IPS-18c (cell line): ENCODE measurements around the gene PHTF1.

Experiments
- H3K4me3 ChIP-seq: 2 replicates; pipeline ENCODE4 v1.7.0; 2013; ENCODE audit warnings: low read depth, mild to moderate bottlenecking, low read length, moderate library complexity; ENCODE audit not compliant: insufficient read depth
- H3K9me3 ChIP-seq: one replicate; pipeline ENCODE4 v1.6.1; 2013; ENCODE audit warnings: mild to moderate bottlenecking, low read length, moderate library complexity; ENCODE audit not compliant: control insufficient read depth, insufficient read depth

PHTF1 gene

DNA sequence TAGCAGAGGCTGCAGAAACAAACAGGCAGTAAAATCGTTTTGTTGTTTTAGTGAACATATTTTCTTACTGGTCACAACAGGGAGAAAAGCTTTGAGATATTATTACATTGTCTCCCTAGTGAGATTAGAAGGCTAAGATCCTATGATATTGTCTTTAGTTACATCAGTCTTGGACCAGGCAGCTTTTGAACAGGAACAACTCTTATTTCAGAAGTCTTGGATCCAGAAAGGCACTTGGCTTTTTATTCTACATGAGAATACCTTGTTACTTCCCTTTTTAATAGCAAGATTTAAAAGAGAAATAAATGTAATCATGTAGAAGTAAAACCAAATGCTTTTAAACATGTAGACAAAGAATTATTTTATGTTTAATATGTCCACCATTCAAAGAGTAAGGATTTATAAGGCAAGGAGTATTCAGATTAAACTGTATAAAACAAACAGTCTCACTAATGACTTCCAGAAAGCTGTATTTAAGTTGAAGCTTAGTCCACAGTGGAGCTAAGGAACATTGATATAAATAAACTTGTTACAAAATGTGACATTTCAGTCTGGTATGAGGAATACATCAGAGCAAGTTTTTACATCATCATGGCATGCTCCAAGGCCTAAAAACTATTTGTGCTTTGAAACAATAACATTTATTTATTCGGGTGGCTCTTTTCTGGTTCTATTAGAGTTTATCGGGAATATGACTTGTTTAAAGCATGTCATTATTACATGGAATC lies 72.2 kb downstream of the PHTF1 start:
- H3K4me3 ChIP-seq, result no peak overlapping the region
- no peaks in the 10 kb centered on the region for H3K9me3 ChIP-seq

DNA sequence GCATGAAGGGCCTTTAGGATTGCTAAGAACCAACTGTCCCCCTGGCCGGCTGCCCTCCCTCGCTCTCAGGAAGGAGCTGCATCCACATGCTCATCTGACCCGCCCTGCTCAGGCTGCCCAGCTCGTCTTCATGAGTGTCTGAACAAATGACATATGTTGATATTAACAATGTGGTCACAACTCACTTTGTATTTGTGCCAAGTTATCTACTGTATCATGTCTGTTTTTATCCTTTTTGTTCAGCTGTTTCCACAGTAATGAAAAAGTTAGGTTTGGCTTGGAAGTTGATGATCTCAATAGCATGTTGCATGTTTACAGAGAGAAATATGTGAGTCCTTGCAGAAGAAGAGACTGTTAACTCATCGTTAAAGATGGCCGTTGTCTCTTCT lies 75.1 kb downstream of the PHTF1 start:
- no peaks in the 10 kb centered on the region for H3K9me3 ChIP-seq
- H3K4me3 ChIP-seq, result no peak overlapping the region

DNA sequence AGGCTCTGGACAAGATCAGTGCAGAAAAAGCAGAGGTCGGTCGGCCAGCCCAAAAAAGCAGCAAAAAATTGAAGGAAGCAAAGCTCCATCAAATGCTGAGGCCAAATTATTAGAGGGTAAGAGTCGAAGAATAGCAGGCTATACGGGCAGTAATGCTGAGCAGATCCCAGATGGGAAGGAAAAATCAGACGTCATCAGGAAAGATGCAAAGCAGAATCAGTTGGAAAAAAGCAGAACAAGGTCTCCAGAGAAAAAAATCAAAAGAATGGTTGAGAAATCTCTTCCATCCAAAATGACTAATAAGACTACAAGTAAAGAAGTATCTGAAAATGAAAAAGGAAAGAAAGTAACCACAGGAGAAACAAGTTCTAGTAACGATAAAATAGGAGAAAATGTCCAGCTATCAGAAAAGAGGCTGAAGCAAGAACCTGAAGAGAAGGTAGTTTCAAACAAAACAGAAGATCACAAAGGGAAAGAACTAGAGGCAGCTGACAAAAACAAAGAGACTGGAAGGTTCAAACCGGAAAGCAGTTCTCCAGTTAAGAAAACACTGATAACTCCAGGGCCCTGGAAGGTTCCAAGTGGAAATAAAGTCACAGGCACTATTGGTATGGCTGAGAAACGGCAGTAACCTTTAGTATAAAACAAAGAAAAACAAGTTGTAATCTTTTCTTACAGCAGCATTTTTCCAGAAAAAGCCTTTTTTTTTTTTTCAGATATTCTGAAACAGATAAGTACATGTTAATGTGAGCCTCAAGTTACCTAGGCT lies 75.7 kb downstream of the PHTF1 start:
- H3K9me3 ChIP-seq, result no peaks in the 10 kb centered on the region
- no peak overlapping the region for H3K4me3 ChIP-seq

DNA sequence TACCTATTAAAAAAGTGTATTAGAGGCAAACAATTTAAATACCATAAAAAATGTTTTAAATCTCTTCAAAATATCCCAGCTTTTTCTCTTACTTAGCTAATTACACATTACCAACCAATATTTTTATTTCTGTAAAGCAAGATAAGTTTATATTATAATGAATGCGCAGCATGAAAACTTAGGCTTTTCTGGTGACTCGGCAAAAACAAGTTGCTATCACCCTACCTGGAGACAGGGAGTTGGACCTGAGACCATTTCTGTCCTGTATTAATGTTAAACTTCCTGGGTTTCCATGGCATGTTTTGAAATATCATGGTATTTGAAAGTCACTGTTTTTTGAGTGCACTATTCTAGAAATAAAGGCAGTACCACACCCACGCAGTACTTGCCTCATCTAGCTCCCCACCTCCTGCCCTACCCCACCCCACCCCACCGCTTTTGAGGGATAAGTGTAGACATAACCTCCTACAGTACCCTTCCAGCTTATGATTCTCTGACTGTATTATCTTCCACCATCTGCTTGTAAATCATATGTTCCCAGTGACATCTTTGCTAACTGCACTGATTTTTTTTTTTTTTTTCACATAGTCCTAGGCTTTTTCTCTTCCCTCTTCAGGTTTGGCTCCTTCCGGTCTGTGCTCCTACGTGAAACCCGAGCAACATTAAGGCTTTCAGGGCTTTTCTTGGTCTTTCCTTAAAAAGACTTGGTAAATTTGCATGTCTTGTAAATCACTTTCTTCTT lies 77.5 kb downstream of the PHTF1 start:
- Histone ChIP-seq H3K9me3 (no peaks in the 10 kb centered on the region), H3K4me3 (no peak overlapping the region; the same call in 1 of the 2 replicates)

DNA sequence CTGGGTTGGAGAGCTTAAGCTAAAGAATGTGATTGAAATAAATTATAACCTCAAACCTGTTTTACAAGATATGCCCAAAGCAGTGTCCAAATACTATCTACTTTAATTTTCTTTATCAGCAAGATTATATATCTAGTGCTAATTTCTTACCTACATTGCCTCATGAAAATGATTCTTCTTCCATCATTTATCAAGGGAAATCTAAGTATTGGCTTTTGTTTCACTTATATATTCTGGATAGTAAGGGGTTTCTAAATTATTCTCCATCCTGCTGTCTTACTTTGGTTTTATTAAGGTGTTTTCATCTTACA lies 81.2 kb downstream of the PHTF1 start:
- H3K9me3 ChIP-seq, result no peaks in the 10 kb centered on the region
- H3K4me3 ChIP-seq, result no peak overlapping the region

DNA sequence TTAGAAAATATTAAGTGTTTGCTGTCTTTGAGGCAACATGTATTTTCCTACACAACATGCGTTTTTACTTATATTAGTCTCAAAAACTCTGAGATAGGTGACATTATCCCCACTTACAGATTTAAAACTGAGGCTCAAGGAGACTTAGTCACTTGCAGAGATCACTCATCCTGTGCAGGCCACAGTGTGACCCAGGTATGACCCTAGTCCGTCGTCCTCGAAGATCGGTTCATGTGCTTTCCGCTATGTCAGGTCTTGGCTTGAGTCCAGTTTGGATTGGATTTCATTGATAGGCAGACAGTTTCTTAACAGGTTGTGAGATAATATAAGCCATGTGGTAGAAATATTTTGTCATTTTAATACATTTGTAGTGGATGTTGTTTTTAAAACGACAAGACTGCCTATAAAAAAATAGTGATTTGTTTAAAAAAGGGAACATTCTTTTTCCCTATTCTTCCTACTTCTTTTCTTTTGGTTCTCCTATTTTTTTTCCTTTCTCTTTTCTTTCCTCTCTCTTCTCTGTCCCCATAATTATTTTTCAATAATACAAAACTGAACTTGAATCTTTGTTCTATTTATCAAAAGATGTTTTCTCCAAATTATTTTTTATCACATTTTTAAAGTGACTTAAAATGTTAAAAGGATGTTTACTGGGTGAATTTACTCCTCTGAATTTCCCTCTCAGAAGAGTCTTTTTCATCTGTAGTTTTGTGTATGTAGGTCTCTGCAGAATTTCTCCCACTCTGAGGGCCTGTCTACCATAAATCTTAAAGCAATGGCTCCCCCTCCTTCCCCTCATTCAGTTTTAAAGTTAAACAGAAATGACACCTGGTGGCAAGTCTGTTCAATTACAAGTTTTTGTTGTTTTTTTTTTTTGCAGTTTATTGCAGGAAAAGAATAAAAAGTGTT lies 81.8 kb downstream of the PHTF1 start:
- H3K4me3 ChIP-seq, result no peak overlapping the region
- H3K9me3 ChIP-seq, result no peaks in the 10 kb centered on the region

DNA sequence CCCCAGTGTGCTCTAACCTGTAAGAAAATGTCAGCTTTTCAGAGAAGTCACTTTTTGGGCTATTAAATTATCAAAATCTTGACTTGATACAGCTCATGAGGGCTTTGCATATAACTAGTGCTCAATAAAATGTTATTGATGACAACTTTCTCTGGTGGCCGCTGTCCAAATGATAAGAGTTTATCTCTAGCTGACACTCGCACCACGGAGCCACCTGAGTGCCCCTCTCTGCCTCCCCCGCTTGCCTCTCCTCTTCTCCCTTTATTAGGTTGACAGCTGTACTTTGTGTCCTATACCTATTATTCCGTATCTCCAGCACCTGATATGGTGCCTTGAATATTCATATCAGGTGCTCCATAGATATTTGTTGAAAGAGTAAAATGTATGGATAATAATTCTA lies 82.8 kb downstream of the PHTF1 start:
- no peaks in the 10 kb centered on the region for H3K9me3 ChIP-seq

DNA sequence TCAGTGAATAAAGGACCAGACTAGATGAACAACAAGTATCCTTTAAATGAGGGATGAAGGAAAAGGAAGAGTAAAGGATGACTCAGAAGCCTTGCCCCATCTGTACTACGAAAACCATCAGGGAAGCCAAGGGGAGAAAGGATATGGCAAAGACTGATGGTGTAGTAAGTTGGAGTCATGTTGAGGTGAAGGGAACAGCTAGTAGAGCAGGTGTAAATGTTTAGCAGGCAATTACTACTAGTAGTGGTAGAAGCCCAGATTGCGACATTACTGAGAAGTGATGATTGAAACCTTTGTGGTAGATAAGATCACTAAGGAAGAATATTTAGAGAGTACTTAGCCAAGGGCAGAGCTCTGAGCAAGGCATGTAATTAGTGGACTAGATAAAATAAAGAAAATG lies 84.0 kb downstream of the PHTF1 start:
- no peak overlapping the region for H3K4me3 ChIP-seq
- no peaks in the 10 kb centered on the region for H3K9me3 ChIP-seq

More for the DNA sequence above, 82.8 kb downstream of the PHTF1 start:
- H3K4me3 ChIP-seq, result no peak overlapping the region

DNA sequence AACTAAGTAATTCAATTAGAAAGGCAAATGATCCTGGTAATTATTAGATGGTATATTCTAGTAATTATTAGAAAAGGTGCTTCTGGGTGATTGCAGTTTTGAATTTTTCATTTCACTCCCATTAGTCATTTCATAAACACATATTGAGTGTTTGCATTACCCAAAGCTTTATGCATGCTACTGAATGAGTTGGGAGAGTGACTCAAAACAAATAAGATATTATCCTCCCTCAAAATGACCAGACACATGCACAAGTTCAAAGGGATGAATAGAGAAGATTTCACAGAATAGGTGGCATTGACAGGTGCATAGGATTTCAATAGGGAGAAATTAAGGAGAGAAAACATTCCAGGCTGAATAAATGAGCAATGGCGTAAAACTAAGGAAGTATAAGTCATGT lies 84.7 kb downstream of the PHTF1 start:
- Histone ChIP-seq H3K9me3 (no peaks in the 10 kb centered on the region), H3K4me3 (no peak overlapping the region)

DNA sequence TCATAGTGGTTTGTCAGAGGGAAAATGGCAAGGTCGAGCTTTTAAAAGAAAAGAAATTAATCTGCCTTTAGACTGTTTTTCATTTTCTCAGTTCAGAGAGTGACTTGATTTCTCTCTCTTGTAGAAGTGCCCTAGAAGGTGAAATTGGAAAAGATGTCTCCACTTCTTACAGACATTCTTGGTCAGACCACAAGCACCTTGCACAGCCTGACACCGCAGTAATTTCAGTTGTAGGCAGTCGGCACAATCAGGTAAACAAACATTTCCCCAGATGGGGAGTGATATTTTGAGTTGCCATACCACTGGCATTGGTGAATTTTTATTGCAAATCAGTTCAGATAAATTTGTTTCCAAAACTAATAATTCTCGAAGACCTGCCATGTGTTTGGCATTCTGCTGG lies 86.8 kb downstream of the PHTF1 start:
- Histone ChIP-seq H3K9me3 (peaks cover 2% of the 10 kb centered on the region), H3K4me3 (no peak overlapping the region)

DNA sequence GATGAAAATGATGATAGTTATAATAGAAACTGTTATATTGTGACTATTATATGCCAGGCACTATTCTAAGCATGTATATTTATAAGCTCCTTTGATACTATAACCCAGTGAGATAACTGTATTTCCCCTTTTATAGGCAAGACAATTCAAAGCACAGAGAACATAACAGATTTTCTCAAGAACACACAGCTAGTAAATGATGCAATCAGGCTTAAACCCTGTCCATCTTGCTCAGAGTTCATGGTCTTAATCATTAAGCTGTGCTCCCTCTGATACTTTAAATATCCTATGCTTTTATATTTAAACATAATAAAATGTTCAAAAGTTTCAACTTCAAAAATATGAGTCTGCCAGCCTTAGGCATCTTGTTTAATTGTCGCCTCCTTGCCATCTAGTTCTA lies 88.6 kb downstream of the PHTF1 start:
- Histone ChIP-seq H3K9me3 (peaks cover 2% of the 10 kb centered on the region), H3K4me3 (no peak overlapping the region)

DNA sequence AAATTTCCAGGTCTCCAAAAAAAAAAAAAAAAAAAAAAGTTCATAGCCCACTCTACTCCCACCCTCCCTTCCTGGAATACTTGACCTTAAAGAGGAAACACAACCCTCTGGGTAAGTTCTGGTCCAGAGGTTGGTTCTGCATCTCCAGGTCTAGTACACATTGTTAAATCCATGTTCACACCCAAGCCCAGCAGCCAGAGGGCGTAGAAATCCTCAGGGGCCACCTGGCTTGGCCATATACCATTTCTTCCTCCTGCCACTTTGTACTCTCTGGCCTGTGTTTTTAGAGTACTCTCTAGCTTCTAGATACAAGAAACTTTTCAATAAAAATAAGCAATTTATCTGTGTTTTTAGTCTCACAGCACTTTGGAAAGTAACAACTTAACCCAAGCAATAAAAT lies 89.3 kb downstream of the PHTF1 start:
- Histone ChIP-seq H3K4me3 (no peak overlapping the region), H3K9me3 (peaks cover 2% of the 10 kb centered on the region)

DNA sequence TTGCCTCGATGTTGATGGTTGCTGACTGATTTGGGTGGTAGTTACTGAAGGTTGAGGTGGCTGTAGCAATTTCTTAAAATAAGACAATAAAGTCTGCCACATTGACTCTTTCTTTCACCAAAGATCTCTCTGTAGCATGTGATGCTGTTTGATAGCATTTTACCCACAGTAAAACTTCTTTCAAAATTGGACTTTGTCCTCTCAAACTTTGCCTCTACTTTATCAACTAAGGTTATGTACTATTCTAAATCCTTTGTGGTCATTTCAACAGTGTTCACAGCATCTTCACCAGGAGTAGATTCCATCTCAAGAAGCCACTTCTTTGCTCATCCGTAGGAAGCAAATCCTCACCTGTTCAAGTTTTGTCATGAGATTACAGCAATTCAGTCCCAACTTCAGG lies 93.2 kb downstream of the PHTF1 start:
- H3K9me3 ChIP-seq, result peaks cover 2% of the 10 kb centered on the region
- no peak overlapping the region for H3K4me3 ChIP-seq

DNA sequence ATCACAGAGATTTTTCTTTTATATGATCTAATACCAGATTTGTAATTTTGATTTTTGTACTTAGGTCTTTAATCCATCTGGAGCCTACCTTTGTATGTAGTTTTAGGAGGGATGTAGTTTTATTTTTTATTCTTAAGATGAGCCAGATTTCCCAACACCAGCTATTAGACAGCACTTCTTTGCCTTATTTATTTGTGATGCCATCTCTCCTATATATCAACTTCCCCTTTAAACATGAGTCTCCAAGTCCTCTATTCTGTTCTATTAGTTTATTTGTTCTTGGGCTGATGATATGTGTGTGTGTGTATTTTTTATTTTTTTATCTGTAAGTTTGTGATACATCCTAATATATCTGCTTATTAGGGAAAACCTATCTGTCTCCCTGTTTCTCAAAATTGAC lies 94.2 kb downstream of the PHTF1 start:
- H3K9me3 ChIP-seq, result peaks cover 2% of the 10 kb centered on the region
- no peak overlapping the region for H3K4me3 ChIP-seq

DNA sequence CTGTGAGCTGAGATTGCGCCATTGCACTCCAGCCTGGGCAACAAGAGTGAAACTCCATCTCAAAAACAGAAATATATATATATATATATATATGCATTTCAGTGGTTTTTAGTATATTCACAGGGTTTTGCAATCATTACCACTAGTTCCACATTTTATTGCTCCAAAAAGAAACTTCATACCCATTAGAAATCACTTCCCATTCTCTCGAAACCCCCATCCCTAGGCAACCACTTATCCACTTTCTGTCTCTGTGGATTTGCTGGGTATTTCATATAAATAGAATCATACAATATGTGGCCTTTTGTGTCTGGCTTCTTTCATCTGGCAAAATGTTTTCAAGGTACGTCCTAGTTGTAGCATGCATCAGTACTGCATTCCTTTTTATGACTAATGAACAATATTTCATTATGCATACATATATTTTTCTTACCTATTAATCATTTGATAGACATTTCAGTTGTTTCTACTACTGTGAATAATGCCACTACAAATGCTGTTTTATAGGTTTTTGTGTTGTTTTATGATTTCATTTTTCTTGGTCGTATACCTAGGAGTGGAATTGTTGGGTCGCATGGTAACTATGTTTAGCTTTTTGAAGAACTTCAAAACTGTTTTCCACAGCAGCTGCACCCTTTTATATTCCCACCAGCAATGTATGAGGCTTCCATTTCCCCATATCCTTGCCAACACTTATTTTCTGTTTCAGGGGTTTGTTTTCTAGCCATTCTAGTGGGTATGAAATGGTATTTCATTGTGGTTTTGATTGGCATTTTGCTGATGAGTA lies 95.9 kb downstream of the PHTF1 start:
- no peak overlapping the region for H3K4me3 ChIP-seq
- H3K9me3 ChIP-seq, result peaks cover 2% of the 10 kb centered on the region

DNA sequence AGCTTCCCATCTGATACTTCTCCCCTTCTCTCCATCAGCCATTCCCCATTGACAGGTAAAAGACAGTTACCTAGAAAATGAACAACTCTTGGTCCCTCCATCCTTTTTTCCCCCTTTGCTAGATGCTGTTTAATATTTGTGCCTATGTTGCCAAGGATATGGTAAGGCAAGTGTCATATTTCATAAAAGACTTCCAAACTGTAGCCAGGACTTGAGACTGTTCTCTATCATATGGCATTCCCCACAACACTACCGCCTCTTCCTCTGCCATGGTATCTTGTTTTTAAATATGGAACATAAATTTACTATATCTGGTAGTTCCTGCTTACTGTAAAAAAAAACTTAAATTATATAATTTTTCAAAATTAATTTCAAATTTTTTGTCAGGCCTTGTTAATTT lies 97.2 kb downstream of the PHTF1 start:
- Histone ChIP-seq H3K9me3 (no peaks in the 10 kb centered on the region), H3K4me3 (no peak overlapping the region)

DNA sequence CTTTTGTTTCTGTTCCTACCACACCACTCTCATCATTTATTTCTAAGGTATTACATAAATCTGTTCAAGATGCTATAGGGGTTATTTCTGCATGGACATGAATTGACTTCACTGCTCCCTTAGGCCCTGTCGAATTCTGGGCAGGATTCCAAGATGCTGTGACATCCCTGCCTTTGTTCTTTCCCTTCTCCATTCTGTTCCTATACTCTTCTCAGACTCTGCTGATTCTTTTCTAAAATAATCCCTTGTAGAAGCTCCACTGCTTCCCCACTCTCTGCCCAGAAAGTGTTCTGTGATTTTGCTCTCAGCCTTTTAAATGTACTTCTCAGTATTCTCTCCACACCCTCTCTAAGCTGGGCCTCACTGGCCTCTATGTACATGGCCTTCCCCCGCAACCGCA lies 99.2 kb downstream of the PHTF1 start:
- H3K9me3 ChIP-seq, result no peaks in the 10 kb centered on the region
- no peak overlapping the region for H3K4me3 ChIP-seq
